HT-29 (cell line): ENCODE measurements around the gene WASF3. TPM values are rescaled to one million over a fixed set of nuclear protein-coding genes. Genes with fewer than 3 reads are reported as not detected.

Source experiments
- DNase-seq: peaks from one replicate; pipeline ENCODE4 v3.0.0-alpha.2; 2015; ENCODE audit warnings: low spot score
- total RNA-seq: library from RNA; depleted of rRNA; stranded (reverse); fragments of >200 nt; shearing (Covaris generic); gene quantifications from 2 replicates; pipeline ENCODE4 v1.2.3, GENCODE V29; 2014; rRNA removed

The WASF3 gene, protein sequence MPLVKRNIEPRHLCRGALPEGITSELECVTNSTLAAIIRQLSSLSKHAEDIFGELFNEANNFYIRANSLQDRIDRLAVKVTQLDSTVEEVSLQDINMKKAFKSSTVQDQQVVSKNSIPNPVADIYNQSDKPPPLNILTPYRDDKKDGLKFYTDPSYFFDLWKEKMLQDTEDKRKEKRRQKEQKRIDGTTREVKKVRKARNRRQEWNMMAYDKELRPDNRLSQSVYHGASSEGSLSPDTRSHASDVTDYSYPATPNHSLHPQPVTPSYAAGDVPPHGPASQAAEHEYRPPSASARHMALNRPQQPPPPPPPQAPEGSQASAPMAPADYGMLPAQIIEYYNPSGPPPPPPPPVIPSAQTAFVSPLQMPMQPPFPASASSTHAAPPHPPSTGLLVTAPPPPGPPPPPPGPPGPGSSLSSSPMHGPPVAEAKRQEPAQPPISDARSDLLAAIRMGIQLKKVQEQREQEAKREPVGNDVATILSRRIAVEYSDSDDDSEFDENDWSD
- total RNA-seq, result not detected in 2 replicates

DNA sequence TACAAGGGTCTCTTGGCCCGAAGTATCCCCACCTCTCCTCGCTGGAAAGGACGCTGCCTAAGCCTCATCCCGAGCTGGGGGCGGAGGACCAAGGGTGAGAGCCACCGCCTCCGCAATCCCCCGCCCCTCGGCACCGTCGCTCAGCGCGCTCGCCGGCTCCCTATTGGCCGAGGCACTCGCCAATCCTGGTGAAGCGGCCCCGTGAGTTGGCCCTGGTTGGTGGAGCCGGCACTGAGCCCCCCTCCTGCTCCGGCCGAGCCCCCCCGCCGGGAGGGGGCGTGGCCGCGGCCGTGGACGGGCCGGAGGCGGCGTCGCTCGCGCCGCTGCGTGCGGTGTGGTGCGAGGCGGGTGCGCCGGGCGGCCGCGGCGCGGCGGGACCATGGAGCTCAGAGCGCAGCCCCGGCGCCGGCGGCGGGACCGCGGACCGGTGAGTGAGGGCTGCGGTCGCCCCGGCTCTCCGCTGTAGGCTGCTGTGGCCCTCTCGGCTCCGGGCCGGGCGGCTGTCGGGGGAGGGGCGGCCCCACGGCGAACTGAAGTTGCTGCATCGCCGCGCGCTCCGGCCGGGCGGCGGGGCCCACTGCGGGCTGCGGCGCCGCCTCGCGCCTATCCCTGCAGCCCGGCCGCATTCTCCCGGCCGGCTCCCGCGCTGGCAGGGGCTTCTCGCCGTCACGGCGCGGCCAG is at the start of gene WASF3:
WASF3 (plus strand) TSS at position 291 of the 681 bp plus-strand sequence. CDS start 84,588 bp downstream, outside the sequence.
- no peak for DNase-seq

DNA sequence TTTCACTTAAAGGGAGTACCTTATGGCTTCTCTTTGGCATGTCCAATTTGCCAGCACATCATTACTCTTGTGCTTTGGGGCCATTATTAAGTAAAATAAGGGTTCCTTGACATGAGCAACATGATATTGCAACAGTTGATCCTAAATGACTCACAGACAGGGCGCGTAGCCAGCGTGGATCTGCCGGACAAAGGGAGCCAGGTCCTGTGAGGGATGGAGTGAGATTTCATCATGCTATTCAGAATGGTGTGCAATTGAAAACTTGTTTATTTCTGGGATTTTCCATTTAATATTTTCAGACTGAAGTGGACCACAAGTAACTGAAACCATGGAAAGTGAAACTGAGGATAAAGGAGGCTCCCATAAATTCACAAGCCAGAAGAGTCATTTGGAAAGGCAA is 48.6 kb upstream of the WASF3 start:
- DNase-seq, result no peak

DNA sequence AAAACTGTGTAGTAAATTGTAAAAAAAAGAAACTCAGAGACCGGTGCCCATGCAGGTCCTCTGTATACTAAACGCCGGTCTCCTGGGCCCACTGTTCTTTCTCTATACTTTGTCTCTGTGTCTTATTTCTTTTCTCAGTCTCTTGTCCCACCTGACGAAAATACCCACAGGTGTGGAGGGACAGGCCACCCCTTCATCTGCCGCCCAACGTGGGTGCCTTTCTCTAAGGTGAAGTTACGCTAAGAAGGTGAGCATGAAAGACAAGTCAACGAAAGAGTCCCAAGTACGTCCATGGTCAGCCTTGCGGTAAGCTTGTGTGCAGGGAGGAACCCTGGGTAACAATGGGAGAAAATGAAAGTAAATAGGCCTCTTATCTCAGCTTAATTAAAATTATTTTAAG is 48.0 kb upstream of the WASF3 start:
- DNase-seq, result no peak

DNA sequence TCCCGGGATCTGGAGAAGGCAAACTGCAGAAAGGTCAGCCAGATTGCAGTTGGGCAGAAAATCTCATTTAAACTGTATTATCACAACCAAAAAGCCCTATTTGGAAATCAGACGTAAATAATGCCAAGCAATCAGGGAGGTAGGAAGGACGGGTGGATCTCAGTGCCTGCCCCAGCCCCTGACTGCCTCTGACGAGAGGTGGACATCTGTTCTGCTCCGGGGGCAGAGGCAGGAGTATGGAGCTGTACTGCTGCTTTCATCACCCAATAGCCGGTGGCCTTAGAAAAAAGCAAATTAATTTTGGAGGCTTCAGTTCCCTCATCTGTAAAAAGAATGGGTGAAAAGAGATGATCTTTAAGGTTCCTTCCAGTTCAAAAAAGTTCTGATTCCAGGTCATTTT is 43.6 kb upstream of the WASF3 start:
- DNase-seq, result no peak

DNA sequence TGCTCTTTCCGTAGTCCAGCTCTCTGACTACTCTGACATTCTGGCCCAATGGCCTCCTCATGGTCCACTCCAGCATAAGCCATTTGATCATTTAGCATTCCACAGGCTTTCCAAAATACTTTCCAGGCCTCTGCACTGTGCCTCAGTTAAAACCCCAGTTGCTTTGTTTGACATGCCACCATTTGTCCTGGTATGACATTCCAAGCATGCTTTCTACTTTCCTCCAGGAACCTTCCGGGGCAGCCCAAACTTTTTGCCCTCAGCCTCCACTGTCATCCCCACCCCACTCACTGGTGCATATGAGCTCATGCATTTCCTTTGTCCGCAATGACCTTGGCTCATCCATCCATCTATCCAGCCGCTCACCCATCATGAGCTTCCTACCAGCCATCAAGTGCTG is 41.8 kb upstream of the WASF3 start:
- no peak for DNase-seq

DNA sequence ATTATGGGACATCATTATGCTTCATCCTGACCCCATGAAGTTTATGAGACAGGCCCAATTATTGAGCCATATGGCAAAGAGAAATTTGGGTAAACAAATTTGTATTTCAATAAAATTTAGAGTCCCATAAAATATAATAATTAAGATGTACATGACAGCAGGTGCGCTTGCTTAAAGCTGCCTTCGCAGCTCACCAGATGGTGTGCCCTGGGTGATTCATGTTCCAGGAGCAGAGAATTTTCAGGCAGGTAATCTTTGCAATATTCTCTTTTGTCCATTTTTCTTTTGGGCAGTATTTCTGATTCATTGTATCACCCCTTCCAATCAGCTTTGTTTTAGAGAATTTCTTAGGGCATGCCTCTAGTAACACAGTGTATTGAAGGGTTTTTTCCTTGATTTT is 39.5 kb upstream of the WASF3 start:
- DNase-seq, result no peak

DNA sequence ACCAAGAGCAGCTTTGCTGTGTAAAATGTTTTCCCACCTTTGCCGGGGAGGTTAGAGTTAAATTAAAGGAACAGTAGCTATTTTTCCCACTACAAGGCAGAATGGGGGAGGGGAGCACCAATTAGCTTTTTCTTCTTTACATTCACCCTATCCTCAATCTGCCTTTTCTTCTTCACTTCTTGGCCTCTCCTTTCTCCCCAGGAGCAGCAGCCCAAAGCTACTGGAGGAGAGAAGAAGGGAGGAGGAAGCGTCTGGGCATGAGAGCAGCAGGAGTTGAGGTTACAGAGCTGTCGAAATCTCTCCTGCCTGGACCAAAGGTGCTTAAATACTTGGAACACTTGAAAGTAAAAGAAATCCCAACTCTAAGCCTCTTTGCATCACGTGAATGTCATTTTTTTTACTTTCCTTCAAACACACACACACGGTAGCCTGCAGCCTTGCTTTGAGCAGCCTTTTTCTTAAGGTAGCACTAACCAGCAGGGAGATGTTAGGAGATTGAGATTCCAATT is 39.0 kb upstream of the WASF3 start:
- no peak for DNase-seq

DNA sequence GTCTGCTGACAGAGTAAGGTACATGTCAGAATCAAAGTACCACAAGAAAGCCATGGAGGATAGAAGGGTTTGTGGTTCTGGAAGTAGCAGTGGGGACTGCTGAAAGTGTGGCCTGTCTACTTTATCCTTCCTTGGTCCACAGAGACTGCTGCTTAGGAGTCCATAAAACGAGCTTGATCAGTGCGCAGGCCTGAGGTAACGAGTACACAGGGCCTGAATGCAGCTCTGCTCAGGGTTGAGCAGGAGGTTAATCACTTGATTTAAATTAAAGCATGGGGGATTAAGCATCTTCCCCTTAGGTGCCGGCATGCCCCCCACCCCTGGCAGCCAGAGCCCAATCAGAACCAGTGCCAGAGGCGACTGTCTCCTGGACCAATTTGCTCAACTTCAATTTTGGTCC is 34.9 kb upstream of the WASF3 start:
- DNase-seq, result no peak

DNA sequence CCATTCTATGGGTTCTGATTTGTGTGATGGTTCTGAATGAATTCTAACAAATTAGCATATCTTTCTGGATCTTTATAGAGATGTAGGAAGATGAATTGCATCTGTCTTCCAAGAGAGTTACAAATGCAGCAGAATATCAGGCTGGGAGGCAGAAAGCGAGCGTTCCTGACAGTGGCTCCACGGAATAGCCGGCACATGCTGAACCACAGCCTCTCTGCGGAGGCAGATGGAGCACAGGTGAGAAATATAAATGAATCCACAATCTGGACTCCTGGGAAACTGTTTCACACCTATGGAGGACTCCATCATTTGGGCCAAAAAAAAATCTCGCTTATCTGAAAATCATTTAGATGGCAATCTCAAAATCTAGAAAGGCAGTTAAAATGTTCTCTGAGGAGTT is 34.5 kb upstream of the WASF3 start:
- DNase-seq, result no peak

DNA sequence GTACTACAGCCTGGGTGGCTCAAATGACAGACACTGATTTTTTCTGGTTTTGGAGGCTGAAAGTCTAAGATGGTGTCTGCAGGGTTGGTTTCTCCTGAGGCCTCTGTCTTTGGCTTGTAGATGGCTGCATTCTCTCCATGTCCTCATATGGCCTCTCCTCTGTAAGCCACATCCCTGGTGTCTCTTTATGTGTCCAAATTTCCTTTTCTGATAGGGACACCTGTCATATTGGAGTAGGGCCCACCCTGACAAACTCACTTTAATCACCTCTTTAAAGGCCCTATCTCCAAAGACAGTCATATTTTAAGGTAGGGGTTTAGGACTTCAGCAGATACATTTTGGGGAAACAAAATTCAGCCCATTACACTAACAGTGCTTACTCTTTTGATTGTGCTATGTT is 32.0 kb upstream of the WASF3 start:
- DNase-seq, result no peak

DNA sequence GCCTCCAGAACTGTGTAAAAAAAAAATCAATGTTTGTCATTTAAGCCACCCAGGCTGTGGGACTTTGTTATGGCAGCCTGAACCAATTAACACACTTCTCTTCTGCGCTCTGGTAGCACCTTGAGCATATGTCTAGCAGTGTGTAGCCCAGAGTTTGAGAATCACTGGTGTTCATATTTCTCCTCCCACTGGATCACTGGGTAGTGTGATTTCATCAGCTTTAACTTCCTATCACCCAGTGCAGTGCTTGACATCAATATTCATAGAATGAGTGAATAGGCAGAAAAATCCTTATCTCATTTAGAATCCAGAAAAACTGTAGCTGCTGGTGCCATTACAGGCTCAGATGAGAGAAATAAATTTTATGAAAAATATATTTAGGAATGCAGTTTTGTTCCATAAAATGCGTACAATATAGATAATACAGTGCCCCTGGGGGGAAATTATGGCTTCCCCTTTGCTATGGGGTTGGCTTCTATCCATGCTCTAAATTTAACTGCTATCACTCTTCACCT is 30.7 kb upstream of the WASF3 start:
- DNase-seq, result no peak

DNA sequence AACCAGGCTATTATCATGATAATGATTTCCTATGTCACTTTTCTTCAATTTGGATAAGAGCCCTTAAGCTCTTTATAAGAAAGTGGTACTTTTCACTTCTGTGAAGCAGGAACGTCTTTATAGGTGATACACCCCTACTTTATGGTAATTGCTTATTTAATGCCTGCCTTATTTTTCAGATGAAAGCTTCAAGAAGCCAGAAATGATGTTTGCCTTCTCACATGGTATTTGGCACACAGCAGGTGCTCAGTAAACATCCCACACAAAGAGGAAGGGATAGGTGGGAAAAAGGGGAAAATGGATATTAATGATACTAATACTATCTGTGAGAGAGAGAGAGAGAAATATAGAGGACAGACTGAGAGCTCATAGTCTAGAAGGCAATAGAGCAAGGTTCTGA is 29.0 kb upstream of the WASF3 start:
- DNase-seq, result no peak

DNA sequence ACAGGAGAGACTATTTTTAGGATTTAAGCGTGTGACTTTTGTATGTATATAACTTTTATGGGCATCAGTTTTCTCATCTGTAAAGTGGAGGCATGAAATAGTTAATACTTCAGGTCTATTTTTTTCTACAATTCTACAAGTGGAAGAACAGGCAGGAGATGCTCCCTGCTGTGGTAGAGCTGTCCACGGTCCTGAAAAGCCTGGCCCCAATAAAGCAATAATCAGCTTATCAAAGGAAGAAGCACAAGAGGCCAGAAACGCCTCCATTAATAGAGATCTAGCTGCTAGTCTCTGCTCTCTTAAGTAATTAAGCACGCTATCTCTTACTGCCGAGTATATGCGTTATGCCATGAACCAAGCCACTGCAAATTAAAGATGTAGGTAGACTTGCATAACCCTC is 28.0 kb upstream of the WASF3 start:
- peak; percentile 81 for DNase-seq

DNA sequence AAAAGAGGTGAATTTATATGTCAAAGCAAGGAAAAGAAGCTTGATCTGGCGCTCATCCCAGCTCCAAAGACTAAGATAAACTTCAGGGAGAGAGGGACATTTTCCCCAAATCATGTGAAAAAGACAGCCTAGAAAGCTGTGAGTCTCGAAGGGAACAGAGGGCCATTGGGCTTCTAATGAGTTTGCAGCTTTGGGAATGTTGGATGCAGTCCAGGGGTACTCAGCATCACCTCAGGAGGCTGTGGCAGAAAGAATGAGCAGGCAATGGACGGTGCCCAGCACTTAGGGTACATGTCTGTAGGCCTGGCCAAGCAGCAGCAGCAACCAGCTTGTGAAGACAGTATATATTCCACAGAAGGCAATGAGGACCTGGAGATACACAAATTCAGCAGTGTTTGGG is 25.7 kb upstream of the WASF3 start:
- DNase-seq, result no peak

DNA sequence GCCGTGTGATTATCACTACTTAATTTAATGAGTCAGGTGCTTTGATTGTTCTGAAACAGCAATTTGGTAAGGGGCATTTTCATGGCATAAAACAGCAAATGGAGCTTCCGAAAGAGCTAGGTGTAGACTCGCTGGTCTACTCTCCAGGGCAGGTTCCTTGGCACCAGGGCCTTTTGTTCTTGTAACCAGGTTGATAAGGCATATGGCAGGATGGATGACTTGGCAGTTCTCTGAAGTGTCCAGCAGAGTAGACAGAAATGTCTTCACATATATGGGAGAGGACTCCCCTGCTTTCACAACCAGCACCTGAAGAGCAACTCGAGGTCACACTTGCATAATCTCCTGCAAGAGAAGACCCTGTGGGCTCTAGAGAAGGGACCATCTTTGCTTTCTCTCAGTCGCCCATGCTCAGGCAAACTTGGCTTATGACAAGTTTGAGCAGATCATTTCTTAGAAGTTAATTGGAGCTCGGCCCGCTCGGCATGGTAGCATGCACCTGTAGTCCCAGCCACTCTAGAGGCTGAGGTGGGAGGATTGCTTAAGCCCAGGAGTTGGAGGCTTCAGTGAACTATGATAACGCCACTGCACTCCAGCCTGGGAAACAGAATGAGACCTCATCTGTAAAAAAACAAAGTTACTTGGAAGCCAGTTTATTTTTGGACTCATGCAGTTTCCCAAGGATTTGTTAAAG is 23.3 kb upstream of the WASF3 start:
- no peak for DNase-seq

DNA sequence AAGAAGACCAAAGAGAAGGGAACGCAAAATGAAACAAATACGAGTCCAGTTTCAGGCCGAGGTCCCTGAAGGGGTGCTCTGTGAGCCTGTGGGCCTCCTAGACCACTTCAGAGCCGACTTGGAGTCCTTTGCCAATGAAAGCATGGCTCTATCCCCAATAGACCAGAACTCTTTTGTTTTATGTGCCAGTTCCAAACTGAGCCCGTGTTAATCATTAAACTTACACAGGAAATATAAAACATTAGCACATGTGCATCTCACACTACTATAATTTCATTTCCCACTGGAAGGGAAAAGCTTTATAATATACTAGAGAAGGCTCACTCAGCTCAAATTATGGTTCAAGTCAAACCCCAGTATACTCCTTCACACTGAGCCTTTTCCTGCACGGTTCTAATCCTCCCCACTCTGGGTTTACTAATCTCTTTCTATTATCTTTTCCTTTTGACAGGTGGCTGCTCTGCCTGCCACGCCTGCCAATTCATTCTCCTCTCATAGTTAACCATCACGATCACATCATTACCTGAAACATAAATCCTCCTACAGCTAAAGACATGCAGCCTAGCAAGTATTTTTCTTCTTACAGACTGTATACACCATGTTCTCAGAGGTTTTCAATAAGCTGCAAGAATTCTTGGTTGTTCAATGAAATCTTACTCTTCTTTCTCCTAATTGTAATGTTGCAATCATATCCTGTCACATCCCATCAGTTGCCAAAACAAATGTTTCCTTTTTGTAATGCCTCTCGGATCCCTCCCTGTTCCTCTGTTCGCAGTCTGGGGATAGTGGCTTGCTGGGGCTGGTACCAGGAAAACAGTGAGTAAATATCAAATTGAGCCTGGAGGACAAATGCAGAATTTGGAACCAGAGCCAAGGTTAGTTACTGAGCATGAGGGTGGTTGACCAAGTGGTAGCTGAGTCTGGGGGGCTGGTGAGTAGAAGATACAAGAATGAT is 18.8 kb upstream of the WASF3 start:
- no peak for DNase-seq

DNA sequence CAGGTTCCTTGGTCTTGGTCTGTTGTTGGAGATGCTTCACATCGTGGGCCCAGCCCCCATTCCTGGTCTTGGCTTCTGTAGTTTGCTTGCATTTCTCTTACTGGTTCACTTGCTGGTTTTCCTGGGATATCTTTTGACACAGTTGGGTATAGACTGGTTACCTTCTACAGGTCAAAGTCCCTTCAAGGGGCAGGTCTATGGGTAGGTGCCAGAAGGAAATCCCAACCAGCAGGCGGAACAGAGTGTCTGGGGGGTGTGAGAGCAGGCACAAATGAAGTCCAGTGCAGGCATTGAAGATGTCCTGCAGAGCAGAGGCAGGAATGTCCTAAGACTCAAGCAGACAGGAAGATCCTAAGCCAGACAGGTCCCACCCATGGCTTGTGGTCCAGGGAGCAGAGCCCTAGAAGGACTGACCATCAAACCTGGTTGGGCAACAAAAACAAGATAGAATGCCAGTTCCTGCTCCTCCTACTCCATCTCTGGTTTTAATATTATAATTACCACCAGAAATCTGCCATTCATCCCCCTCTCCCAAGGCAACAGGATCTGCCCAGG is 17.7 kb upstream of the WASF3 start:
- DNase-seq, result no peak

DNA sequence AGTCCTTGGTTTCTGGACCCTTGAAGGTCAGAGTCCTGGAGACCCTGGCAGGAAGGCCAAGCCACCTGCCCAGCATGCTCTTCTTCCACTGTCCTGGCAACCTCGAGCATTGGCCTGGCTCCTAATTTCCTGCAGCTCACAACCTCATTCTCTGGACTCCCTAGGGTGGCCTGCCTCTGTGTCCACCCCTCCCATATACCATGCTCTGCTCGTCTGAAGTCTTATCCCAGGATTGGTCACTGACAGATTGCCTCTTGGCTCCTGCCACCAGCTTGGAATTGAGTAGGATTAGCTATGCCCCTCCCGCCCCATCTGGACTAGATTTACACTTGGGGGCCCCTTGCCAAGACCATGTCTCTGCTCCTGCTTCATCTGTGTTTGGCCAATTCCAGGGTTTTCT is 17.1 kb upstream of the WASF3 start:
- no peak for DNase-seq

DNA sequence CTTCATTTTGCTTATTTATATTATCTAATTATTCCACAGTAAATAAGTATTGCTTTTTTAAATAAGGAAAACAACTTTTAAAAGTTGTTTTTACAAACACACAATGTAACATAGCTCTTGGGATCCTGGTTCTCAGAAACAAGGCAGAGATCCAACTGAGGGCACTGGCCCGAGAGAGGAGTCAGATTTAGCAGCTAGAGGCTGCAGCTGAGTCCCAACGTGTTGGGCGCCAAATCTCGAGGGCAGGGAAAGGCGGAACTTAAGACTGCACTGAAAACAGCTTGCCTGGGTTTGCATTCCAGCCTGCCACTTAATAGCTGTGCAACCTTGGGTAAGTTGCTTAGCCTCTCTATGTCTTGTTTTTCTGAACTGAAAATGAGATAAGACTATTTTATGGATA is 16.4 kb upstream of the WASF3 start:
- no peak for DNase-seq
